HepG2 (cell line): ENCODE measurements around the gene EML2. TPM values are rescaled to one million over a fixed set of nuclear protein-coding genes. Genes with fewer than 3 reads are reported as not detected.

Experiments
- BCLAF1 ChIP-seq: fragments of 450-650 bp; IDR thresholded peaks from 2 replicates; pipeline ENCODE4 v1.6.1; 2017; ENCODE audit warnings: mild to moderate bottlenecking
- CBX2 ChIP-seq, 2 experiments: fragments of 200-600 bp in 1 of 2; sonication (generic); formaldehyde crosslinking in 1 of 2; IDR thresholded peaks; 2 replicates each; pipeline versions ENCODE4 v1.7.0 to v1.8.1; 2018 to 2022; ENCODE audit warnings: low read depth in 2 of 2, low read length in 1 of 2, mild to moderate bottlenecking in 1 of 2, missing genetic modification reagents in 1 of 2
- FOXK1 ChIP-seq: sonication (generic); formaldehyde crosslinking; IDR thresholded peaks from 2 replicates; pipeline ENCODE4 v1.4.0; 2020; ENCODE audit warnings: low read depth, missing genetic modification reagents, borderline replicate concordance
- GTF3A ChIP-seq: sonication (generic); formaldehyde crosslinking; conservative IDR thresholded peaks from 2 replicates; pipeline ENCODE4 v1.4.0; 2020; ENCODE audit warnings: mild to moderate bottlenecking, missing genetic modification reagents
- GZF1 ChIP-seq: sonication (generic); formaldehyde crosslinking; IDR thresholded peaks from 2 replicates; pipeline ENCODE4 v1.5.1; 2020; ENCODE audit warnings: mild to moderate bottlenecking, missing genetic modification reagents
- HIVEP1 ChIP-seq: sonication (generic); formaldehyde crosslinking; IDR thresholded peaks from 2 replicates; pipeline ENCODE4 v1.4.0; 2020; ENCODE audit warnings: mild to moderate bottlenecking, missing genetic modification reagents
- KDM3A ChIP-seq: IDR thresholded peaks from 2 replicates; pipeline ENCODE4 v1.6.1; 2018; ENCODE audit warnings: low read depth, missing compliant biosample characterization
- KLF6 ChIP-seq: IDR thresholded peaks from 2 replicates; pipeline ENCODE4 v1.8.0; 2016; ENCODE audit warnings: missing biosample characterization, missing genetic modification reagents
- KMT2B ChIP-seq: IDR thresholded peaks from 2 replicates; pipeline ENCODE4 v1.6.1; 2016; ENCODE audit warnings: missing genetic modification reagents, missing compliant biosample characterization
- MED1 ChIP-seq: sonication (generic); formaldehyde crosslinking; IDR thresholded peaks from 2 replicates; pipeline ENCODE4 v1.4.0; 2020; ENCODE audit warnings: missing genetic modification reagents
- MTF2 ChIP-seq: sonication (generic); formaldehyde crosslinking; IDR thresholded peaks from 2 replicates; pipeline ENCODE4 v1.5.0; 2020; ENCODE audit warnings: missing genetic modification reagents, borderline replicate concordance
- NFRKB ChIP-seq: fragments of 450-650 bp; IDR thresholded peaks from 2 replicates; pipeline ENCODE4 v1.6.1; 2017
- RBAK ChIP-seq: sonication (generic); formaldehyde crosslinking; IDR thresholded peaks from 2 replicates; pipeline ENCODE4 v1.5.1; 2020; ENCODE audit warnings: mild to moderate bottlenecking, missing genetic modification reagents
- RFX5 ChIP-seq: IDR thresholded peaks from 2 replicates; pipeline ENCODE4 v1.6.1; 2011; ENCODE audit warnings: low read depth, low read length, improper control_type of control experiment
- RFXANK ChIP-seq: IDR thresholded peaks from 2 replicates; pipeline ENCODE4 v1.6.1; 2016
- SETDB1 ChIP-seq: sonication (generic); formaldehyde crosslinking; IDR thresholded peaks from 2 replicates; pipeline ENCODE4 v1.5.1; 2020; ENCODE audit warnings: missing genetic modification reagents, mild to moderate bottlenecking, borderline replicate concordance
- ZNF224 ChIP-seq: sonication (generic); formaldehyde crosslinking; IDR thresholded peaks from 2 replicates; pipeline ENCODE4 v1.5.0; 2020; ENCODE audit warnings: mild to moderate bottlenecking, missing genetic modification reagents
- ZNF468 ChIP-seq: sonication (generic); formaldehyde crosslinking; IDR thresholded peaks from 2 replicates; pipeline ENCODE4 v1.8.0; 2022; ENCODE audit warnings: mild to moderate bottlenecking, moderate library complexity, missing genetic modification reagents
- ZNF572 ChIP-seq: sonication (generic); formaldehyde crosslinking; IDR thresholded peaks from 2 replicates; pipeline ENCODE4 v1.5.1; 2020; ENCODE audit warnings: mild to moderate bottlenecking, missing genetic modification reagents
- ZNF616 ChIP-seq: sonication (generic); formaldehyde crosslinking; IDR thresholded peaks from 2 replicates; pipeline ENCODE4 v1.5.0; 2020; ENCODE audit warnings: low read depth, mild to moderate bottlenecking, missing genetic modification reagents
- ZNF644 ChIP-seq: IDR thresholded peaks from 2 replicates; pipeline ENCODE4 v1.6.1; 2016; ENCODE audit warnings: low read depth
- ZNF841 ChIP-seq: sonication (generic); formaldehyde crosslinking; IDR thresholded peaks from 2 replicates; pipeline ENCODE4 v1.8.1; 2023; ENCODE audit warnings: missing genetic modification reagents, borderline replicate concordance
- ZSCAN31 ChIP-seq: sonication (generic); formaldehyde crosslinking; IDR thresholded peaks from 2 replicates; pipeline ENCODE4 v1.5.0; 2020; ENCODE audit warnings: low read depth, mild to moderate bottlenecking, missing genetic modification reagents
- polyA plus RNA-seq, 8 experiments: library from polyadenylated mRNA; depleted of rRNA in 3 of 8; stranded (reverse) in 7 of 8; unstranded in 1 of 8; fragments of >200 nt; fragmentation: Illumina TruSeq in 4 of 8; extraction: Trizol in 4 of 8; gene quantifications; 2 replicates each; pipeline versions ENCODE4 v1.2.1 to v1.2.3, GENCODE V29; 2011 to 2016; ENCODE audit warnings: low read depth in 4 of 8, missing spikeins in 1 of 8, mixed read lengths in 1 of 8; ENCODE audit not compliant: insufficient read depth in 1 of 8
- total RNA-seq, 5 experiments: library from RNA; depleted of rRNA; stranded (reverse); fragments of >200 nt; fragmentation: Illumina TruSeq; extraction: Trizol; gene quantifications; 2 replicates each; pipeline ENCODE4 v1.2.3, GENCODE V29; 2016; ENCODE audit warnings: low read depth in 1 of 5
- TF ChIP-seq, protein P1 (sequence below): sonication (generic); formaldehyde crosslinking; IDR thresholded peaks from 2 replicates; pipeline ENCODE4 v1.8.1; 2023; ENCODE audit warnings: missing genetic modification reagents, inconsistent platforms, borderline replicate concordance
- TF ChIP-seq, protein P2 (sequence below): sonication (generic); formaldehyde crosslinking; IDR thresholded peaks from 2 replicates; pipeline ENCODE4 v1.5.1; 2020; ENCODE audit warnings: missing genetic modification reagents, mild to moderate bottlenecking, borderline replicate concordance
- TF ChIP-seq, protein P3 (sequence below): sonication (generic); formaldehyde crosslinking; IDR thresholded peaks from 2 replicates; pipeline ENCODE4 v1.4.0; 2020; ENCODE audit warnings: mild to moderate bottlenecking, low read depth, missing genetic modification reagents

The EML2 gene
- total and polyA plus RNA-seq, 2 of the 13 experiments (the other 11 are each of a cell fraction or from before 2014, with no cell fraction given), result 7.3 to 12.9 TPM

GRCh38 chr19:45681391-45682015 is 42.3 kb upstream of the EML2 start (continued):
- TF ChIP-seq MED1 (CRISPR knock-in tag) (0 out of 2 replicates have a peak, but pooled peaks have one; percentile 46), ZSCAN31 (CRISPR knock-in tag) (peak; percentile 92), RBAK (CRISPR knock-in tag) (no peak), KMT2B (CRISPR knock-in tag) (no peak), HIVEP1 (CRISPR knock-in tag) (no peak), ZNF841 (CRISPR knock-in tag) (no peak), FOXK1 (CRISPR knock-in tag) (peak; percentile 49; the same call in 1 of the 2 replicates), KLF6 (no peak), MTF2 (CRISPR knock-in tag) (no peak), ZNF644 (CRISPR knock-in tag) (no peak), RFXANK (CRISPR knock-in tag) (no peak), KDM3A (CRISPR knock-in tag) (no peak; the same call in 1 of the 2 replicates), ZNF616 (CRISPR knock-in tag) (no peak), SETDB1 (CRISPR knock-in tag) (no peak), ZNF468 (CRISPR knock-in tag) (no peak), GZF1 (CRISPR knock-in tag) (no peak), ZNF224 (no peak), GTF3A (CRISPR knock-in tag) (no peak), NFRKB (no peak), BCLAF1 (no peak), ZNF572 (CRISPR knock-in tag) (no peak), RFX5 (no peak), CBX2 (IDR thresholded peaks at IDR 0.05; ENCODE audit: low read depth, low read length) (no peak), CBX2 (CRISPR knock-in tag; IDR thresholded peaks at IDR 0.05; ENCODE audit: low read depth) (no peak)
- TF ChIP-seq, protein P1, sequence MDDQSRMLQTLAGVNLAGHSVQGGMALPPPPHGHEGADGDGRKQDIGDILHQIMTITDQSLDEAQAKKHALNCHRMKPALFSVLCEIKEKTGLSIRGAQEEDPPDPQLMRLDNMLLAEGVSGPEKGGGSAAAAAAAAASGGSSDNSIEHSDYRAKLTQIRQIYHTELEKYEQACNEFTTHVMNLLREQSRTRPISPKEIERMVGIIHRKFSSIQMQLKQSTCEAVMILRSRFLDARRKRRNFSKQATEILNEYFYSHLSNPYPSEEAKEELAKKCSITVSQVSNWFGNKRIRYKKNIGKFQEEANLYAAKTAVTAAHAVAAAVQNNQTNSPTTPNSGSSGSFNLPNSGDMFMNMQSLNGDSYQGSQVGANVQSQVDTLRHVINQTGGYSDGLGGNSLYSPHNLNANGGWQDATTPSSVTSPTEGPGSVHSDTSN (CRISPR knock-in tag), result no peak
- TF ChIP-seq, protein P2, sequence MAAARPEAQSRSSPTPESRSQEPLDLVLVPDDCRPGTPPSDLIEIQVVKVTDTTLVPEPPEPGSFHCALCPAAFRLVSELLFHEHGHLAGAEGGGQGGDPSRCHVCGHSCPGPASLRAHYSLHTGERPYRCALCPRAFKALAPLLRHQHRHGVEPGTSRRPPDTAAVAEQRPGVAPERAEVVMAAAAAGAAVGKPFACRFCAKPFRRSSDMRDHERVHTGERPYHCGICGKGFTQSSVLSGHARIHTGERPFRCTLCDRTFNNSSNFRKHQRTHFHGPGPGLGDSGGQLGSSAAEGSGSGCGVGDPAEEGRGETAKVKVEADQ (CRISPR knock-in tag), result no peak; the same call in 1 of the 2 replicates
- TF ChIP-seq, protein P3, sequence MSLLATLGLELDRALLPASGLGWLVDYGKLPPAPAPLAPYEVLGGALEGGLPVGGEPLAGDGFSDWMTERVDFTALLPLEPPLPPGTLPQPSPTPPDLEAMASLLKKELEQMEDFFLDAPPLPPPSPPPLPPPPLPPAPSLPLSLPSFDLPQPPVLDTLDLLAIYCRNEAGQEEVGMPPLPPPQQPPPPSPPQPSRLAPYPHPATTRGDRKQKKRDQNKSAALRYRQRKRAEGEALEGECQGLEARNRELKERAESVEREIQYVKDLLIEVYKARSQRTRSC (CRISPR knock-in tag), result no peak
